Omental fat pad (tissue), 4 donors: Measurements from ENCODE around the gene DKC1. TPM values are rescaled to one million over a fixed set of nuclear protein-coding genes. Genes with fewer than 3 reads are reported as not detected.
A peak's percentile ranks its signal among the peaks of the same experiment; 100 is the strongest.

ENCODE experiments used
- ATAC-seq: fragments of 150-250 bp; one replicate; pipeline ENCODE4 v1.9.1; 2016; ENCODE audit warnings: mild to moderate bottlenecking, moderate library complexity; ENCODE audit not compliant: low FRiP score
- DNase-seq: peaks from one replicate; pipeline ENCODE4 v3.0.0-alpha.2; 2019; ENCODE audit warnings: low spot score
- CTCF ChIP-seq, 3 donors: fragments of 450-650 bp; IDR thresholded peaks; one replicate each; pipeline ENCODE4 v1.5.1; 2016 to 2017; ENCODE audit warnings: antibody characterized with exemption in 3 of 3, mild to moderate bottlenecking in 3 of 3, moderate library complexity in 2 of 3
- total RNA-seq, 4 donors: library from RNA; depleted of rRNA; stranded (reverse); fragments of >200 nt; gene quantifications; one replicate each; pipeline ENCODE4 v1.1.0, GENCODE V29; 2016

The DKC1 gene
- total RNA-seq, 4 donors from 2014 or later = 29.8 to 125 (median 35.9) TPM

DNA sequence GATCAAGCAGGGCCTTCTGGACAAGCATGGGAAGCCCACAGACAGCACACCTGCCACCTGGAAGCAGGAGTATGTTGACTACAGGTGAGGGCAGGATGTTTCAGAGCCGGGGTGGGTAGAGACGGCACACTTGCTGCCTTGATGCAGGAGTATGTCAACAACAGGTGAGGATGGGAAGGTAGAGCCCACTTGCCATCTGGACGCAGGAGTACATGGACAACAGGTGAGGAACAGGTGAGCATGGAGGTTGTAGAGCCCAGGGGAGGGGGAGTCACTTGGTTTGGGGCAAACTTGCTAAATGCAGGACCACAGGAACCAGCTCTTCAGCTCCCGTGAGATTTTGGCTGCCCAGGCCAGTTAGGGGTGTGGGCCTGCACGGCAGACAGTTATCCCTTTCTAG lies 12.0 kb downstream of the DKC1 start:
- TF ChIP-seq CTCF (IDR thresholded peaks at IDR 0.05) = no peak
- ATAC-seq (no peak), DNase-seq (no peak)

GRCh38 chrX:154775419-154776349 lies 13.0 kb downstream of the DKC1 start:
- ATAC-seq (peak; percentile 92), DNase-seq (no peak)
- no peak for TF ChIP-seq CTCF (IDR thresholded peaks at IDR 0.05)

GRCh38 chrX:154776753-154777152 lies 14.1 kb downstream of the DKC1 start:
- no peak for ATAC-seq
- TF ChIP-seq CTCF (IDR thresholded peaks at IDR 0.05) = no peak
- no peak for DNase-seq

DNA sequence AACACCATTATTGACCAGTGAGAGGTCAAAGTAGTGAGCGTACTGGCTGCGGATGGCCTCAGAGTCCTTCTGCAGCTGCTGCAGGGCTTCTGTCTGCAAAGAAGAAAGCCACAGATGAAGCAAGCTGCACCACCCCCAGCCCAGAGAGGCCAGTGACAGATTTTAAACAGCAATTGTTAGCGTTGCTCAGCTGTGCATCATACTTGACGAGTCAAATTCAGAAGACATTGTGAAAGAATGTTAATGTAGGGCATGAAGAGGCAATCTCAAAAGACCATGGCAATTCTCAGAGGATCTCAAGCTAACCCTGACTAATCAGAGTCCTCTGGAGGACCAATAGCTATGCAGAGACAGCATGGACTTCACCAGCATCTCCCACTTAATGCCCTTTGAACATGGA lies 16.6 kb downstream of the DKC1 start:
- no peak for ATAC-seq
- no peak for DNase-seq
- no peak for TF ChIP-seq CTCF (IDR thresholded peaks at IDR 0.05)

GRCh38 chrX:154780968-154781367 lies 18.3 kb downstream of the DKC1 start:
- no peak for ATAC-seq
- DNase-seq = no peak
- no peak for TF ChIP-seq CTCF (IDR thresholded peaks at IDR 0.05)

DNA sequence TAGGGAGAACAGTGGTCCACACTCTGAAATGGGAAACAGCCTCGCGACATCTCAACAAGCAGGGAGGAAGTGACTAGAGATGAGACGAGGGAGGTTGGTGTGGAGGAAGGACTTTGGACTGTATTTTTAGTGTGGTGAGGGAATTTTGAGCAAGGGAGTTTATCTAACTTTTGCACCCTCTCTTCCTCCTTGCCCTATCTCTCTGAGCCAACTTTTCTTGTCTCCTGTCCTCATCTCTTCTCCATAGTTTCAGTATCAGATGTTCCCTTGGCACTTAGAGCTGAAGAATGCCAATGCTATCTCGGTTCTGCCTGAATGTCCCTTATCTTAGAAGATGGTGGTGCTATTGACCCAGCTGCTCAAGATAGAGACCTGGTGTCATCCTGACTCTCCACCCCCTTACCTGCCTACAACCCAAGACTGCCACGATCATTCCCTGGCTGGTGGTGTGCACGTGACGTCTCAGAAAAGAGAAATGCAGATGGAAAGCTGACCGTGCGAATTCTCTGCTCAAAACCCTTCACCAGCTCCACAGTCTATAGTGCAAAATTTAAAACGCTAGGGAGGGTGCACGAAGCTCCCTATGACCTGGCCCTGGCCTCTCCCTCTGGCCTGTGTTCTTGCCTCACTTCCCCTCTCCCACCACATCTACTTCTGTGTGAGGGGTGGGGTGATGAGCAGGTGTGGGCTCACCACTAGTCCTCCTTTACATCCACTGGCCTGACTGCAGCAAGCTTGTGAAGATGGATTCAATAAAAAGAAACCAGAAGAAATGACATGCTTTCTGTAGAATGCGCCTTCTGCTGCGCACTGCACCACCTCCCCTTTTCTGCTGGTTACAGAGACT lies 21.7 kb downstream of the DKC1 start:
- no peak for ATAC-seq
- TF ChIP-seq CTCF (IDR thresholded peaks at IDR 0.05) = no peak

More for the DNA sequence above, 21.7 kb downstream of the DKC1 start:
- DNase-seq = no peak
